Measurements from ENCODE around the gene NPAS3. TPM values are rescaled to one million over a fixed set of nuclear protein-coding genes. Genes with fewer than 3 reads are reported as not detected.

The NPAS3 gene
- total RNA-seq, 1 experiment from 2014 or later, result not detected

- ChIA-PET CTCF (no interaction called here), RAD21 (ENCODE audit: low non-redundant PET in 1 of 2, low total read pairs in 2 of 2, uncharacterized antibody in 2 of 2, unreplicated experiment in 2 of 2) (no interaction called here), POLR2A (no interaction called here)
- Histone ChIP-seq H3K27ac (ENCODE audit: low read depth, low read length) (no peak overlapping the region), H3K4me2 (ENCODE audit: low read length) (no peak overlapping the region), H3K36me3 (ENCODE audit: control insufficient read depth in 1 of 2, insufficient read depth in 2 of 2, low read length in 2 of 2) (no peaks in the 10 kb centered on the region), H3K9me3 (ENCODE audit: control insufficient read depth in 1 of 2, insufficient read depth in 1 of 2, low read depth in 1 of 2, low read length in 2 of 2) (peaks cover 0 to 3% of the 10 kb centered on the region in 2 experiments; a peak in 1 of 4 replicates), H3K4me3 (replicated peaks in 1 of 2; ENCODE audit: low read depth in 1 of 2, low read length in 2 of 2) (no peak overlapping the region), H3K9ac (ENCODE audit: low read length) (no peak overlapping the region), H4K20me1 (ENCODE audit: insufficient read depth) (no peaks in the 10 kb centered on the region), H3K4me1 (ENCODE audit: control insufficient read depth in 1 of 2, insufficient read depth in 2 of 2, low read length in 2 of 2) (no peaks in the 10 kb centered on the region), H3K27me3 (ENCODE audit: insufficient read depth, low read length) (no peaks in the 10 kb centered on the region), H3K79me2 (ENCODE audit: insufficient read depth, low read length) (no peaks in the 10 kb centered on the region), H3K9me2 (ENCODE audit: insufficient read depth) (no peaks in the 10 kb centered on the region), H2AFZ (ENCODE audit: low read depth, low read length, poor library complexity, severe bottlenecking) (no peak overlapping the region)
- BruUV-seq (replicated peaks), result no TSS peak
- intact Hi-C loops (cut with micrococcal nuclease), result no loop called here
- TF ChIP-seq FOSL1 (IDR thresholded peaks at IDR 0.05; ENCODE audit: low read depth) (no peak), RAD21 (IDR thresholded peaks at IDR 0.05; ENCODE audit: low read depth) (no peak)
- ATAC-seq (no peak), DNase-seq (ENCODE audit: low read depth, low spot score) (no peak)
Measured at GRCh38 chr14:33163600-33163999, 224.9 kb downstream of the NPAS3 start.

GRCh38 chr14:33165144-33165925 lies 226.7 kb downstream of the NPAS3 start:
- no peak overlapping the region for H3K9ac ChIP-seq (ENCODE audit: low read length)
- no peaks in the 10 kb centered on the region for H3K9me2 ChIP-seq (ENCODE audit: insufficient read depth)
- POLR2A ChIA-PET, result no interaction called here
- H3K4me3 ChIP-seq (replicated peaks in 1 of 2; ENCODE audit: low read depth in 1 of 2, low read length in 2 of 2), result no peak overlapping the region
- H3K27ac ChIP-seq (ENCODE audit: low read depth, low read length), result no peak overlapping the region
- no peaks in the 10 kb centered on the region for H3K79me2 ChIP-seq (ENCODE audit: insufficient read depth, low read length)
- ATAC-seq, result no peak
- no peaks in the 10 kb centered on the region for H3K36me3 ChIP-seq (ENCODE audit: control insufficient read depth in 1 of 2, insufficient read depth in 2 of 2, low read length in 2 of 2)
- no peak overlapping the region for H3K4me2 ChIP-seq (ENCODE audit: low read length)
- CTCF ChIA-PET, result no interaction called here
- H3K9me3 ChIP-seq (ENCODE audit: control insufficient read depth in 1 of 2, insufficient read depth in 1 of 2, low read depth in 1 of 2, low read length in 2 of 2), result peaks cover 0 to 3% of the 10 kb centered on the region in 2 experiments; a peak in 1 of 4 replicates
- H3K27me3 ChIP-seq (ENCODE audit: insufficient read depth, low read length), result no peaks in the 10 kb centered on the region
- BruUV-seq (replicated peaks), result no TSS peak
- H3K4me1 ChIP-seq (ENCODE audit: control insufficient read depth in 1 of 2, insufficient read depth in 2 of 2, low read length in 2 of 2), result no peaks in the 10 kb centered on the region
- intact Hi-C loops (cut with micrococcal nuclease), result no loop called here
- DNase-seq (ENCODE audit: low read depth, low spot score), result no peak
- no peak overlapping the region for H2AFZ ChIP-seq (ENCODE audit: low read depth, low read length, poor library complexity, severe bottlenecking)
- no peaks in the 10 kb centered on the region for H4K20me1 ChIP-seq (ENCODE audit: insufficient read depth)
- RAD21 ChIA-PET (ENCODE audit: low non-redundant PET in 1 of 2, low total read pairs in 2 of 2, uncharacterized antibody in 2 of 2, unreplicated experiment in 2 of 2), result no interaction called here
- TF ChIP-seq ZBTB33 (IDR thresholded peaks at IDR 0.05; ENCODE audit: extremely low read depth, insufficient replicate concordance, low read length) (no peak), TCF7L2 (IDR thresholded peaks at IDR 0.05; ENCODE audit: borderline replicate concordance, extremely low read depth, insufficient read depth, insufficient read length) (no peak), MAX (IDR thresholded peaks at IDR 0.05) (no peak), RAD21 (IDR thresholded peaks at IDR 0.05; ENCODE audit: low read depth) (no peak), CTCF (IDR thresholded peaks at IDR 0.05 in 2 of 3, conservative IDR thresholded peaks at IDR 0.05 in 1 of 3; ENCODE audit: borderline replicate concordance in 1 of 3, insufficient read depth in 1 of 3, low read depth in 2 of 3, low read length in 2 of 3) (no peak), SIN3A (IDR thresholded peaks at IDR 0.05; ENCODE audit: low read depth) (no peak), EGR1 (IDR thresholded peaks at IDR 0.05; ENCODE audit: low read depth) (no peak), EZH2phosphoT487 (IDR thresholded peaks at IDR 0.05; ENCODE audit: borderline replicate concordance) (no peak), POLR2A (IDR thresholded peaks at IDR 0.05; ENCODE audit: borderline replicate concordance, extremely low read depth, insufficient read depth, insufficient read length) (no peak), CBX3 (IDR thresholded peaks at IDR 0.05; ENCODE audit: low read depth) (no peak), FOSL1 (IDR thresholded peaks at IDR 0.05; ENCODE audit: low read depth) (no peak), ELF1 (IDR thresholded peaks at IDR 0.05; ENCODE audit: borderline replicate concordance, low read depth) (no peak), ATF3 (IDR thresholded peaks at IDR 0.05) (no peak), CEBPB (IDR thresholded peaks at IDR 0.05; ENCODE audit: low read depth) (no peak), ZNF274 (IDR thresholded peaks at IDR 0.05; ENCODE audit: low read depth, low read length) (no peak), ZFX (IDR thresholded peaks at IDR 0.05) (no peak), SRF (IDR thresholded peaks at IDR 0.05; ENCODE audit: low read depth) (no peak)
